HepG2 (cell line): ENCODE data around the gene MRPS34. TPM values are rescaled to one million over a fixed set of nuclear protein-coding genes. Genes with fewer than 3 reads are reported as not detected.
A peak's percentile ranks its signal among the peaks of the same experiment; 100 is the strongest.

Experiments used
- ARNT ChIP-seq: fragments of 450-650 bp; IDR thresholded peaks from 2 replicates; pipeline ENCODE4 v1.6.1; 2017
- ATF7-NPFF ChIP-seq: sonication (generic); formaldehyde crosslinking; IDR thresholded peaks from 2 replicates; pipeline ENCODE4 v1.8.1; 2023; ENCODE audit warnings: mild to moderate bottlenecking, low read depth, missing genetic modification reagents, moderate library complexity
- CAMTA2 ChIP-seq: sonication (generic); formaldehyde crosslinking; IDR thresholded peaks from 2 replicates; pipeline ENCODE4 v1.4.0; 2020; ENCODE audit warnings: mild to moderate bottlenecking, missing genetic modification reagents, borderline replicate concordance
- CC2D1A ChIP-seq: sonication (generic); formaldehyde crosslinking; IDR thresholded peaks from 2 replicates; pipeline ENCODE4 v1.8.1; 2023; ENCODE audit warnings: mild to moderate bottlenecking, missing genetic modification reagents
- DR1 ChIP-seq: sonication (generic); formaldehyde crosslinking; IDR thresholded peaks from 2 replicates; pipeline ENCODE4 v1.8.0; 2021; ENCODE audit warnings: mild to moderate bottlenecking, missing genetic modification reagents, inconsistent platforms
- GMEB1 ChIP-seq: sonication (generic); formaldehyde crosslinking; IDR thresholded peaks from 2 replicates; pipeline ENCODE4 v1.5.1; 2020; ENCODE audit warnings: missing genetic modification reagents, mild to moderate bottlenecking, borderline replicate concordance
- HDAC2 ChIP-seq: sonication (generic); formaldehyde crosslinking; IDR thresholded peaks from 2 replicates; pipeline ENCODE4 v1.4.0; 2020; ENCODE audit warnings: missing genetic modification reagents
- NFE2L1 ChIP-seq: sonication (generic); formaldehyde crosslinking; IDR thresholded peaks from 2 replicates; pipeline ENCODE4 v1.4.0; 2020; ENCODE audit warnings: missing genetic modification reagents, mild to moderate bottlenecking, borderline replicate concordance
- NKX3-1 ChIP-seq: sonication (generic); formaldehyde crosslinking; IDR thresholded peaks from 2 replicates; pipeline ENCODE4 v1.5.0; 2020; ENCODE audit warnings: missing genetic modification reagents
- PHF5A ChIP-seq: IDR thresholded peaks from one replicate; pipeline ENCODE4 v1.6.1; 2018; ENCODE audit warnings: low read depth, missing genetic modification reagents; ENCODE audit not compliant: unreplicated experiment
- REXO4 ChIP-seq: sonication (generic); formaldehyde crosslinking; IDR thresholded peaks from 2 replicates; pipeline ENCODE4 v1.8.0; 2022; ENCODE audit warnings: missing genetic modification reagents, mild to moderate bottlenecking, borderline replicate concordance
- SMAD3 ChIP-seq: sonication (generic); formaldehyde crosslinking; IDR thresholded peaks from 2 replicates; pipeline ENCODE4 v1.4.0; 2020; ENCODE audit warnings: missing genetic modification reagents
- SMYD3 ChIP-seq: sonication (generic); formaldehyde crosslinking; IDR thresholded peaks from 2 replicates; pipeline ENCODE4 v1.8.1; 2023; ENCODE audit warnings: mild to moderate bottlenecking, missing genetic modification reagents
- TEAD3 ChIP-seq: optimal IDR thresholded peaks from 2 replicates; pipeline ENCODE3; 2016; ENCODE audit warnings: borderline replicate concordance
- ZBTB3 ChIP-seq: sonication (generic); formaldehyde crosslinking; IDR thresholded peaks from 2 replicates; pipeline ENCODE4 v1.4.0; 2020; ENCODE audit warnings: low read depth, mild to moderate bottlenecking, moderate library complexity, missing genetic modification reagents, borderline replicate concordance
- ZNF124 ChIP-seq: sonication (generic); formaldehyde crosslinking; IDR thresholded peaks from 2 replicates; pipeline ENCODE4 v1.4.0; 2020; ENCODE audit warnings: missing genetic modification reagents
- ZNF17 ChIP-seq: sonication (generic); formaldehyde crosslinking; IDR thresholded peaks from 2 replicates; pipeline ENCODE4 v1.5.0; 2020; ENCODE audit warnings: mild to moderate bottlenecking, missing genetic modification reagents
- ZNF704 ChIP-seq: sonication (generic); formaldehyde crosslinking; IDR thresholded peaks from 2 replicates; pipeline ENCODE4 v1.8.1; 2023; ENCODE audit warnings: mild to moderate bottlenecking, inconsistent platforms, moderate library complexity, missing genetic modification reagents, borderline replicate concordance
- ZSCAN20 ChIP-seq: sonication (generic); formaldehyde crosslinking; IDR thresholded peaks from 2 replicates; pipeline ENCODE4 v1.4.0; 2020; ENCODE audit warnings: missing genetic modification reagents, mild to moderate bottlenecking, borderline replicate concordance
- ZSCAN21 ChIP-seq: sonication (generic); formaldehyde crosslinking; IDR thresholded peaks from 2 replicates; pipeline ENCODE4 v1.8.0; 2022; ENCODE audit warnings: mild to moderate bottlenecking, missing genetic modification reagents, moderate library complexity, borderline replicate concordance
- ZXDC ChIP-seq: sonication (generic); formaldehyde crosslinking; IDR thresholded peaks from 2 replicates; pipeline ENCODE4 v1.5.0; 2020; ENCODE audit warnings: mild to moderate bottlenecking, missing genetic modification reagents
- polyA plus RNA-seq, 8 experiments: library from polyadenylated mRNA; depleted of rRNA in 3 of 8; stranded (reverse) in 7 of 8; unstranded in 1 of 8; fragments of >200 nt; fragmentation: Illumina TruSeq in 4 of 8; extraction: Trizol in 4 of 8; gene quantifications; 2 replicates each; pipeline versions ENCODE4 v1.2.1 to v1.2.3, GENCODE V29; 2011 to 2016; ENCODE audit warnings: low read depth in 4 of 8, missing spikeins in 1 of 8, mixed read lengths in 1 of 8; ENCODE audit not compliant: insufficient read depth in 1 of 8
- total RNA-seq, 5 experiments: library from RNA; depleted of rRNA; stranded (reverse); fragments of >200 nt; fragmentation: Illumina TruSeq; extraction: Trizol; gene quantifications; 2 replicates each; pipeline ENCODE4 v1.2.3, GENCODE V29; 2016; ENCODE audit warnings: low read depth in 1 of 5
- TF ChIP-seq, protein P1 (sequence below): sonication (generic); formaldehyde crosslinking; IDR thresholded peaks from 2 replicates; pipeline ENCODE4 v1.5.0; 2020; ENCODE audit warnings: mild to moderate bottlenecking, missing genetic modification reagents

MRPS34 gene
- total and polyA plus RNA-seq, 2 of the 13 experiments (the other 11 are each of a cell fraction or from before 2014, with no cell fraction given): 63.5 to 131 TPM

DNA sequence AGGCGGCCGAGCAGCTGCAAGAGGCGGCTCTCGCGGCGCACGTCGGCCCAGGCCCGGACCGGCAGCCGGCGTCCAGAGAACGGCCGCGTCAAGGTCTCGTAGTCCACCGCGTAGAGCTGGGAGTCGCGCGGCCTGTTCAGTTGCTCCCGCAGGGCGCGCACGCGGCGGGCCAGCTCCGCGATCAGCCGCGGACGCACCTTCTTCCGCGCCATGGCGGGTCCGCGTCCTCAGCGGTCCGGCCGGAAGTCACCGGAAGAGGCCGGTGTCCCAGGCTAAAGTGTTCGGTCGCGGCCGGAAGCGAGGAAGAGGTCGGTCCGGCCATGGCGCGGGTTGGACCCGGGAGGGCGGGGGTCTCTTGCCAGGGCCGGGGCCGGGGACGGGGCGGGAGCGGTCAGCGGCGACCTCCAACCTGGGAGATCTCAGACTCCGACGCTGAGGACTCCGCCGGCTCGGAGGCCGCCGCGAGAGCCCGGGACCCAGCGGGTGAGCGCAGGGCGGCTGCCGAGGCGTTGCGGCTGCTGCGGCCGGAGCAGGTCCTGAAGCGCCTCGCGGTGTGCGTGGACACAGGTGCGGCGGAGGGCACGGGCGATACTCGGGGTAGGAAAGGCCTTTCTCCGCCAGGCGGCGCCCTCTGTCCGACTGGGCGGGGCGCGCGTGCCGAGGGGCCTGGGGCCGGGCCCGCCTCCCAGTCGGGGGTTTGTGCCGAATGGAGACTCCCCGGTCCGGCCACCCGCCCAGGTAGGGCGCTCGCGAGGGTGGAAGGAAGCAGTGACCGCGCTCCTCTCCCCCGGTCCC, at the start of gene MRPS34 (continued):
- TF ChIP-seq ZNF17 (CRISPR knock-in tag) (no peak), ZXDC (CRISPR knock-in tag) (peak; percentile 85; the same call in 1 of the 2 replicates), CC2D1A (CRISPR knock-in tag) (no peak), NFE2L1 (CRISPR knock-in tag) (no peak; the same call in 1 of the 2 replicates), REXO4 (CRISPR knock-in tag) (no peak), ARNT (no peak), ZBTB3 (no peak), GMEB1 (CRISPR knock-in tag) (peak; percentile 70; the same call in 1 of the 2 replicates), CAMTA2 (CRISPR knock-in tag) (no peak), ATF7-NPFF (CRISPR knock-in tag) (peak; percentile 90), ZNF704 (CRISPR knock-in tag) (peak; percentile 63), HDAC2 (peak; percentile 76), TEAD3 (peak; percentile 67), ZSCAN20 (peak; percentile 89; the same call in 1 of the 2 replicates), SMYD3 (CRISPR knock-in tag) (peak; percentile 71; the same call in 1 of the 2 replicates), ZNF124 (CRISPR knock-in tag) (peak; percentile 57; the same call in 1 of the 2 replicates), SMAD3 (peak; percentile 91), DR1 (CRISPR knock-in tag) (0 out of 2 replicates have a peak, but pooled peaks have one; percentile 20), NKX3-1 (CRISPR knock-in tag) (peak; percentile 94), ZSCAN21 (CRISPR knock-in tag) (peak; percentile 81), PHF5A (CRISPR knock-in tag) (peak; percentile 89)
- TF ChIP-seq, protein P1, sequence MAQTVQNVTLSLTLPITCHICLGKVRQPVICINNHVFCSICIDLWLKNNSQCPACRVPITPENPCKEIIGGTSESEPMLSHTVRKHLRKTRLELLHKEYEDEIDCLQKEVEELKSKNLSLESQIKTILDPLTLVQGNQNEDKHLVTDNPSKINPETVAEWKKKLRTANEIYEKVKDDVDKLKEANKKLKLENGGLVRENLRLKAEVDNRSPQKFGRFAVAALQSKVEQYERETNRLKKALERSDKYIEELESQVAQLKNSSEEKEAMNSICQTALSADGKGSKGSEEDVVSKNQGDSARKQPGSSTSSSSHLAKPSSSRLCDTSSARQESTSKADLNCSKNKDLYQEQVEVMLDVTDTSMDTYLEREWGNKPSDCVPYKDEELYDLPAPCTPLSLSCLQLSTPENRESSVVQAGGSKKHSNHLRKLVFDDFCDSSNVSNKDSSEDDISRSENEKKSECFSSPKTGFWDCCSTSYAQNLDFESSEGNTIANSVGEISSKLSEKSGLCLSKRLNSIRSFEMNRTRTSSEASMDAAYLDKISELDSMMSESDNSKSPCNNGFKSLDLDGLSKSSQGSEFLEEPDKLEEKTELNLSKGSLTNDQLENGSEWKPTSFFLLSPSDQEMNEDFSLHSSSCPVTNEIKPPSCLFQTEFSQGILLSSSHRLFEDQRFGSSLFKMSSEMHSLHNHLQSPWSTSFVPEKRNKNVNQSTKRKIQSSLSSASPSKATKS (CRISPR knock-in tag): no peak
